GM04503 (cell line): ENCODE results near the gene NABP2.
"Not testable (repeated sequence)": the region's sequence is repeated elsewhere in the genome, so short reads cannot be mapped to it uniquely, and the experiment has no call there.

Experiments
- DNase-seq: peaks from one replicate; pipeline ENCODE4 v3.0.0-alpha.2; 2012; ENCODE audit warnings: low read depth

The NABP2 gene

DNA sequence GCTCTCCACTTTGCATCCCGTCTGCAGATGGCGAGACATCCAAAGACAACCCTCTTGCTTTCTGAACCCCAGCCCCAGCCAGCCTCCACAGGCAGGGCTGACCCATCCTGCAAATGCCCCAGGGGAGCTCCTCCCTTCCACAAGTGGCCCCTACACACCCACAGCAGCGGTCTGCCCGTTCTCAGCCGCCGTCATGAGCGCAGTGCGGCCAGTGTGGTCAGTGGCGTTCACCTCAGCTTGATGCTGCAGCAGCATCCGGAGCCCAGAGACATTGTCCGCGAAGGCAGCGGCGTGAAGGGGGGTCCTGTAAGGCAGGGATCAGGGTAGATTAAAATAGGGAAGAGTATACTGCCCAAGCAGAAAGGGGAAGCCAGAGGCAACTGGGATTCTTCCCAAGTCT, 20.4 kb downstream of the NABP2 start:
- DNase-seq = no peak

DNA sequence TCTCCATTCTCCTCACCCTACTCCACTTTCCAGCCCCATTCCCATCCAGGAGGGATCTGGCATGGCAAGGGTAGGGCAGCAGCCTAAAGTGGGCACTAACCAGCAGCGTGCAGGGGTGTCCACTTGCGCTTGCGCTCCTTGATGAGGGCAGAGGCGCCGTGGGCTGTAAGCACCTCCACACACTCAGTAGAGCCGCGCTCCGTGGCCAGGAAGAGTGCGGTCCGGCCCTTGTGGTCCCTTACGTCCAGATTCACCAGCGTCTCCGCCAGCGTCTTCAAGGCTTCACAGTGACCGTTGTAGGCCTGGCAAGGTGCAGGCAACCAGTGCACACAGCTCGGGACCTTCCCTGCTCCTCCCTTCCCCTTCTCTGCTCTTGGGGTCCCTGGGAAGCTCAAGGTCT, 23.8 kb downstream of the NABP2 start:
- DNase-seq = no peak

DNA sequence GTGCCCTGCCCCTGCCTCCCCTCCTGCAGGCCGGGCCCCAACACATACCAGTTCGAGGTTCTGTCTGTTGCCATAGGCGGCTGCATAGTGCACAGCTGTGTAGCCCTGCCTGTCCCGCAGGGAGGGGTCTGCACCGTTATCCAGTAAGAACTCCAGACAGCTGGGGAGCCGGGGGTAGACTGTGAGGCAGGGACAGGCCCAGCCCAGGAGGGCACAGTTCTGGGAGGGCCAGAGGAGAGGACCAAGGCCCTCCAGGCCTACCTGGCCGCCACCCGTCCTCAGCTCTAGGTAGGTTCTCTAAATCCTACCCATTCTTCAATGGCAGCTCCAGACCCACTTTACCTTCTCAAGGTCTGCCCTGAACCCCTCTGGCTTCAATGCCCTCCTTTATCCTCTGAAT, 24.6 kb downstream of the NABP2 start:
- DNase-seq = no peak

DNA sequence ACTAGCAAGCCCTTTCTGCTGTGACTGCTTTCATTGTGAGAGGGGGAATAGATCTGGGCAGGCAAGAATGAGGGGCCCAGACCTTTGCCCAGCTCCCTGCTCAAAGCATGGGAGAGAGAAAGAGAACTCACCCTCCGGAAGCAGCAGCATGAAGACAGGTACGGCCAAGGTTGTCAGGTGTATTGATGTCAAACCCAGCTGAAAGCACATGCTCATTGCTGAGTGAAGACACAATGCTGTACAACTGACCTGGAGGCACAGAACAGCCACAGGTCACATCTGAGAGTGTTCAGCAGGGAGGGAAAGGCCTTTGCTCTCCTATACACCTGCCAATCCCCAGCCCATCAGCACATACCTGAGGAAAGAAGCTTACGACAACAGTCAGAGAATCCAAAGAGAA, 28.5 kb downstream of the NABP2 start:
- DNase-seq = no peak

DNA sequence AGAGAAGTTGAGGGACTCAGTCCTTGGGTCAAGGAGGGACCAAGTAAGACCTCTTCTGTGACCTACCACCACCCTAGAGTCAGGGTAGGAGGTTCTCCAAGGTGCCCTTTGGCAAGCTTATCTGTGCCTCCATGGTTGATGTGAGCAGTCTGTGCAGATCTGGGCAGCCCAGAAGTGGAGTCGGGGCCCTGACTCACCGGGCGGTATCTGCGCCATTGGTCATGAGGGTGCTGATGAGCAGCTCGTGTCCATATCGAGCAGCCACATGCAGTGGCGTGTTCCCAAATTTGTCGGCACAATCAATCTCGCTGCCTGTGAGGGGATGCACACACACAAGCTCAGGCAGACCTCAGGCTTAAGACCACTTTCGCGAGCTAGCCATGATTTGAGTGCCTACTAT, 28.9 kb downstream of the NABP2 start:
- no peak for DNase-seq

DNA sequence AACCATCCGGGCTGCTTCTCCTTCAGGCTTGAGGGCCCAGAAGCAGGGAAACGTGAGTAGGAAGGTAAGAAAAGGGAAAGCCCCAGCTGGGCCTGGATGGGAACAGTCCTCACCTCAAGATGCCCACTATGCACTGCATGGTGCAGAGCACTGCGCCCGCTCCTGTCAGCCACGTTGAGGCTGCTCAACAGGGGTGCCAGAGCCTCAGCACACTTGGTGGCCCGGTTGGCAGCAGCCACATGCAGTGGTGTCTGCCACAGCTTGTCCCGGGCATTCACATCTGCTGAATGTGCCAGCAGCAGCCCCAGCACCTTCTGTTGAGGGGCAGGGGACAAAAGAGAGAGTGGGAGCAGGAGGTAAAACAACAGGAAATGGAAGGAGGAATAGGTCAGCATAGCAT, 31.5 kb downstream of the NABP2 start:
- no peak for DNase-seq

DNA sequence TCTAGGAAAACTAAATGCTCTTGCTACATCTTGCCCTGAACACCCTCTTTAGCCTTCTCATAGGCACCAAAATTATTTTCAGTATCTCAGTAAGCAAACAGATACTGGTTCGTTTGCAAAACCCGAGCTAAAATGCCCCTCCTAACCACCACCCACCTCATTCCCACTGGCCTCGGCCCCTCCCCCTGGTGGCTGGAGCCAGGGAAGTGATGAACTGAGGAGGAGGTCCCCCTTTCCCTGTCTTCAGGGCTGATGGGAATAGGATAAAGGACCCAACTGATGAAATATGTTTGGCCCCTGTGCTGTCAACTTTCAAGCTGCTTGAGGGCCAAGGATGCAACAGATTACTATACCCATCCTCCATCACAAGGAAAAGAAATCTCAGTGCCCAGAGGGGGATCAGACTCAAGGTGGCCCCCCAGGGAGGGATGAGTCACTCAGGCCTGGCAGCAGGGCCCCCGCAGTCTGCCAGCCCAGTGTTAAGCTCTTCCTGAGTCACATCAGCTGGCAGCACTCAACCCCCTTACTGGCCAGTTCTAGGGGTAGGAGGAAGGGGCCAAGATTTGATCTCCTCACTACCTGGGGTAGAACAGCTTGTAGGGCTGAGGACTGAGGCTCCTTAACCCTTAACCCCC, 32.3 kb downstream of the NABP2 start:
- no peak for DNase-seq

DNA sequence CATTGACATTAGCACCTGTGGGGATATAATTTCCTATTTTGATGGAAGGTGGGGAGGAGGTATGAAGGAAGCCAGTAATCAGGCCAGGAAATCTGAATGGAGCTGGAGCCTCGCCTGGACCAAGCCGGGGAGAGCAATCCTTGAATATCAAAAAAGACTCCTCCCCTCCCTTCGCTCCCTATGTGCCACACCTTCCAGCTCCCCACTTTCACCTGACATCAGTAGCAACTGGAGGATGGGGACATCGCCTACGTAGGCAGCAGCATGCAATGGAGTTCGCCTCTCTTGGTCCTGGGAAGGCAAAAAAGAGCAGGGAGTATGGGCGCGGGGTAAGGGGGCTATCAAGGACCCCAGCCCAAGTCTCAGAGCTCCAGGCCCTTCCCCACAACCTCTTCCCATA, 32.9 kb downstream of the NABP2 start:
- DNase-seq = no peak

DNA sequence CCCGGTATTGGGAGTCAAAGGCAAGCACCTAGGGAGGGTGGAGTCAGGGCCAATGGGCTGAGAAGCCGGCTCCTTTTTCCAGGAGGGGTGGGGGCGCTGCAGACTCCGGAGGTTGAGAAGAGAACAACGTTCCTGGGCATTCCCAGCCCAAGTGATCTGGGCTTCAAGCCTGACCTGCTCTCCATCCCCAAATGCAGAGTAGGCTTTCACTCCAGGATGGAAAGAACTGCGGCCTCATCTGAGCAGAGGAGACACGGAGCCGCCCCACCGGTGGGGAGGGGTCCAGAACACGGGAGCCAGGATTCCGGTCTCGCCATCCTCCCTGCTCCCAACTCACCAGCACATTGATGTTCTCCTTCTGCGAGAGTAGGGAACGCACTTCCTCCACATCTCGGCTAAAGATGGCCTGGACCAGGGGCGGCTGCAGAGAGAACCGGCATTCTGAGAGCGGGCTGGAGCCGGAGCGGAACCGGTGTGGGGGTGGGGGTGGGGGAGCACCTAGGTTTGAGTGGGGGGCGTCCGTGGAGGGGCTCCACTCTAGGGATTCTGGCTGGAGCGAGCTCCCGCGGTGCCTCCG, 33.4 kb downstream of the NABP2 start:
- no peak for DNase-seq

DNA sequence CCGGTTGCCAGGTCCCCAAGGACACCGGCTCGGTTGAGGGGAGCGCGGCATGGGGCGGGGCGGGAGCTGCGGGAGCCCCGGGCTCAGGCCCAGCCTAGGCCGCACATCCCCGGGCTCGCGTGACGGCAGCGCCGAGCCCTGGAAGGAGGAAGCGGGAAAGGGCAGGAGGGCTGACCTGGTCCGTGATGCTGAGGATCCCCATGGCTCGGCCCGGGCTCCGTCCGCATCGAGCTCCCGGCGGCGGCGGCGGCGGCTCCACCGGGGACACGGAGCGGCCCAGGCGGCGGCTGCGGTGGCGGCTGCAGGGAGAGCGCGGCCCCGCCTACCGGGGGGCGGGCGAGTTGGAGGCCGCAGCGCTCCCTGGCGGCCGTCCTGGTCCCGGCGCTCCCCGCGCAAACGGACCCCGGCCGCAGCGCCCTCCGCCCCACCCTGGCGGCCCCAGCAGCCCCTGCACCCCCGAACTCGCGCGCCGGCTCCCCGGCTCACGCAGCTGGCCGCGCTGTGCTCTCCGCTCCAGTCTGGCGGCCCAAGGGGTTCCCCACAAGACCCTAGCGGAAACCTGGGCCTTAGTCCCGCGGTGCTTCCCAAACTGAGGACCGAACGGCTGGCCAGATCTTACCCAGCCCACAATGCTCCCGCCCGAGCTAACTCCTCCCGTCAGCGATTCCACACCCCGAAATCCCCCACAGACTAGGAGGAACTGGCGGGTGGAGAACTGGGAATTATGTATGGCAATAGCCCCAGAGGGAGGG, 34.1 kb downstream of the NABP2 start, which contains the start of gene ANKRD52:
ANKRD52 (minus strand) TSS at position 317 of the 752 bp plus-strand sequence; CDS start at position 202, 115 bp downstream.
- DNase-seq = peak; percentile 56

DNA sequence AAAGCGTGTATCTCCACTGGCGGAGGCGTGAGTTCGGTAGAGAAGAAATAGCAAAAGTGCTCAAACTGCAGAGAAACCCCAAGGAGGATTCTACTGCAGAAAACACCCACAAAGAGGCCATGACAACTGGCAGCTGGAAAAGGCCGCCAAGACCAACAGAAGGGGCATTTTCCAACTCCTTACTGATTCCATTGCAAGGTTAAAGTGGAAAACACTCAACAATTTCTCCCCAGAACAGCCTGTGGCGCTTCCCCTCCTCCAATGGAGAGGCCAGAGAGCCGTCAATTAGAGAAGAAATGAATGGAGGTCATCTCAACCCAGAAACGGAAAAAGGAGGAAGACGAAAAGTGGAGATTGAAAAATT, 34.7 kb downstream of the NABP2 start:
- DNase-seq = no peak

DNA sequence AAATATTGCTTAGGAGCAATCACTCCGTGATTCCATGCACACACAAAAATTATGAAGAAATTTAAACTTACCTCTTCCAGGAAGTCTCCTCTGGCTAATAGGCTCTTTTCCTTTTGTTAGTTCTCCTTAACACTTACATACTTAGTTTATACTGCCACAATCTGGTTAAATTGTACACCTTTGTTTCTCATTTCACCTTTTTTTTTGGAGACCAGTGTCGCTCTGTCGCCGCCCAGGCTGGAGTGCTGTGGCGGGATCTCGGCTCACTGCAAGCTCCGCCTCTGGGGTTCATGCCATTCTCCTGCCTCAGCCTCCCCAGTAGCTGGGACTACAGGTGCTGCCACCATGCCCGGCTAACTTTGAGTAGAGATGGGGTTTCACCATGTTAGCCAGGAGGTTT, 36.2 kb downstream of the NABP2 start:
- DNase-seq = no peak

DNA sequence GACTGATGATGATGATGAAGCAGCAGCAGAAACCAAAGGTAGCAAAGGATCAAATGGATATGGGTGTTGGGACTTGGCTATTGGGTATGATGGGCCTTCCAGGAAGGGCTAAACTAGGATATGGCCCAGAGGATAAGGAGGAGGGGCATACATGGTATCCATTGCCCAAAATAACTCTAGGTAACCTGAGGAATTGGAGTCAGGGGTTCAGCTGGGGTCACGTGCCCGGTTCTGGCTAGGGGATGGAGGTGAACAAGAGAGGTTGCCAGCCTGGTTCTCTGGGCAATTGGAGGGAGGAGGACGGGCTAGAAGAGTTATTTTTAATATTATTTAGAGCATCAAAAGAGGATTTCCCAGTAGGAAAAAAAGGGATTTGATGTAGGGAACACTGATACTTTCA, 36.8 kb downstream of the NABP2 start:
- no peak for DNase-seq

DNA sequence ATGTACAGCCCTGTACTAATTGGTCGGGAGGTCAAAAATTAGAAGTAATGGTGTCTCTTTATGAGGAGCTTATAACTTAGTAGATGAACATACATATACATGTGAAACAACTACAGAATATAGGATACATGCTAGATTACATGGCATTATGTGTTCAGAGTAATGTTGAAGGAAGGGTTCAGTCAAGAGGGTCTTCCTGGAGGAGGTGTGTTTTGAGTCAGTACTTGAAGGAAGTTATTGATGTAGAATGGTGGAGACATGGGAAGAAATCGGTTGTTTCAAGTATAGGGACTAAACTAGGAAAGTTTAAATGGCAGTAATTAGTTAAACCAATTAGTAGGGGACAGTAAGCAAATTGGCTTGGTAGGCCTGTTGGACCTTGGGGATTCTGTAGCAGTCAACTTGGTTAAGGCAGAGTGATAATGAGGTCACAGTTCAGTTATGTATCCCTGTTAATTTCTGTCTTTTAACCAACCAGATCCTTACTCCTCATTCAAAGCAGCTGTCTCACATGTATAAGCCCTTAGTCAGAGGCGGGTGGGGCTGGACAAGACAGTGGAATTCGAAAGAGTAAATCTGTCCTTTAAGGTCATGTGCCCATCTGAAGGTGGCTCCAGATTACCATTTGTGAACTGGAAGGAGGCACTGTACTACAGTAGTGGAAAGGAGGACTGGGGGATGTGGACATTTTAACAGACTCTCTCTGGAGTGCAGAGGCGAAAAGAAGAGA, 37.5 kb downstream of the NABP2 start:
- peak; percentile 86 for DNase-seq

DNA sequence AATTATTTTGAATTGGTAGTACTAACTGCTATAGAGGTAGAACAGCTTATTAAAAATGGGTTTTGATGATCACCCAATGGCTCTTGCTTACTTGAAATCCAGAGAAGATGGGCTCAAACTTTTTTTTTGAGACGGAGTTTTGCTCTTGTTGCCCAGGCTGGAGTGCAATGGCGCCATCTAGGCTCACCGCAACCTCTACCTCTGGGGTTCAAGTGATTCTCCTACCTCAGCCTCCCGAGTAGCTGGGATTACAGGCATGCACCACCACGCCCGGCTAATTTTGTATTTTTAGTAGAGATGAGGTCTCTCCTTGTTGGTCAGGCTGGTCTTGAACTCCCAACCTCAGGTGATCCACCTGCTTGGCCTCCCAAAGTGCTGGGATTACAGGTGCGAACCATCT, 38.8 kb downstream of the NABP2 start:
- DNase-seq = not testable (repeated sequence)

DNA sequence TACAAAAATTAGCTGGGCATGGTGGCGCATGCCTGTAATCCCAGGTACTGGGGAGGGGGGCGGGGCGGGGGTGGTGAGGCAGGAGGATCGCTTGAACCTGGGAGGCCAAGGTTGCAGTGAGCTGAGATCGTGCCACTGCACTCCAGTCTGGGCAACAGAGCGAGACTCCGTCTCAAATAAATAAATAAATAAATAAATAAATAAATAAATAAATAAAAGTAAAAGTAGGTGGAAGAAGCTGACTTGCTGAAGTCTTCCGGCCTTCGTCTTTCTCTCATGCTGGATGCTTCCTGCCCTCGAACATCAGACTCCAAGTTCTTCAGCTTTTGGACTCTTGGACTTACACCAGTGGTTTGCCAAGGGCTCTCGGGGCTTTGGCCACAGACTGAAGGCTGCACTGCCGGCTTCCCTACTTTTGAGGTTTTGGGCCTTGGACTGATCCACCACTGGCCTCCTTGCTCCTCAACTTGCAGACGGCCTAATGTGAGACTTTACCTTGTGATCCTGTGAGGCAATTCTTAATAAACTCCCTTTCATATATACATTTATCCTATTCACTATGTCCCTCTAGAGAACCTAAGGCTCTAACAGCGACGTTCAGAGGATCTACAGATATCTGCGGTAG, 42.0 kb downstream of the NABP2 start:
- DNase-seq = not testable (repeated sequence)

DNA sequence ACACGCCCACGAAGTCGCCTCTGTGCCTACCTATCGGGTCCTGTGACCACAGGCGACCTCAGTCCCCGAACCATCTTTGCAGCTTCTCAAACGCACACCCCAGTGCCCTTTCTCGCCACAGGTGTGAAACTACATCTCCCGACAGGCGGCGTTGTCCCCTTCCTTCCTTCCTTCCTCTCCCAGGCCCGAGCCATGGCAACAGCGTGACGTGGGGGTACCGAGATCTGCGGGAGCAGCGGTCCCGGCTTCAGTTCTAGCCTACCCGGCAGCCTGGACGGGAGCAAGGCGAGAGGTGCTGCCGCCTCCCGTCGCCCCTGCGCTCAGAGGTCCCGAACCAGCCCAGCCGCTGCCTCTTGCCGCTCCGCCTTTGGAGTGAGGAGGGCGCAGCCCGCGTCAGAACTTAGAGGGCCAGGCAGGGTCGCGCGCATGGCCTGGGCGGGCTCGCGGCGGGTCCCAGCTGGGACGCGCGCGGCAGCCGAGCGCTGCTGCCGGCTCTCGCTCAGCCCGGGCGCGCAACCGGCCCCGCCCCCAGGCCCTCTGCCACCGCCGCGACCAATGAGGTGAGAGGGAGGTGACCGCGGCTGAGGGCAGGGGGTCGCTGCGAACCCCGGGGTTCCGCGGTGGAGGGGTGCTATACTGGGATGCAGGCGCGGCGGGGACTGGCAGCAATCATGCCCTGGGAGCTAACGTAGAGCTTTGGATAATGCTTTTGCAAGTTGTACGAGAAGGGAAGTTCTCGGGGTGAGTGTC, 42.7 kb downstream of the NABP2 start, which contains the start of gene COQ10A:
COQ10A (plus strand) TSS at position 250 of the 750 bp plus-strand sequence; CDS start at position 427, 177 bp downstream.
- peak; percentile 37 for DNase-seq

DNA sequence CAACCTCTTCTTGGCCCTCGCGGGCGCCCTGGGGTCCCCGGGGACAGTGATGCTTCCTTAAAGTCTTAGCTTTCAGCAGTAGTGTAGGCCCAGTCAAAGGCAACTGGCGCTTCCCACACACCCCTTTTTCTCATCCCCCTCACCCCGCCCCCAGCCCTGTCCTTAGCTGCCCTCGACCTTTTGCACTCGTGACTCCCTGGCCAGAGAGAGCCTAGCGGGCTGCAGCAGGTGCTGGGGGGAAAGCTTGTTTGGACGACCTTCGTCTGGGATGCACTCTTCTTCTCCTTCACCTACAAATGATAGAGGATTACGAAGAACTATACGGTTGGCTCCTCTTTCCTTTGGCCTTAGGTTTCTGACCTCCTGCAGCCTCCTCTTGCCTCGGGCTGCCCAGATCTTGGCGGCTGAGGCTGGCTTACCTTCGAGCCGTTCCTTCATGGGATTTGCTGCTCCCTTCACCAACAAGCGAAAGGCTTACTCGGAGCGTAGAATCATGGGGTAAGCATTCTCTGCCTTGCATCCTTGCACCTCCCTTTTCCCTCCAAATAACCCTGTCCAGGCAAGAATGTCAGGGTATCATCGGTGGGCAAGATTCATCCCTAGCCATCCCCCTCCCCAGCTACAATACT, 43.4 kb downstream of the NABP2 start:
- DNase-seq = no peak

DNA sequence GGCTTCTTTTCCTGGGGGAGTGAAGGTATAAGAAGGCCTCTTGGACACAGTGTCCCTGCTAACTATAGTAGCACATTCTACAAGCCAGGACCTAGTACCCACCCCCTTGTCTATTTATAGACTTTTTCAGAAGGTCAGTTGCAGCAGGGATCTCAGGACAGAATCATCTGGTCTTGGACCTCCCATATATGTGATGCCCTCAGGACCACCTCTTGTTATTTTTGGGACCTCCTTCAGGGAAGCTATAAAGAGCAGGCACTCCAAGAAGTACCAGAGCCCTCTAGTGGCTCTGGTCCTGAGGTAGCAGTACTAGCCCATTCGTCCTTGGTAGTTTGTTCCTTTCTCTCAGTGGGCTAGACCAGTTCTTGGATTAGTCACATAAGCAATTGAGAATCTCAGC, 46.9 kb downstream of the NABP2 start:
- no peak for DNase-seq

DNA sequence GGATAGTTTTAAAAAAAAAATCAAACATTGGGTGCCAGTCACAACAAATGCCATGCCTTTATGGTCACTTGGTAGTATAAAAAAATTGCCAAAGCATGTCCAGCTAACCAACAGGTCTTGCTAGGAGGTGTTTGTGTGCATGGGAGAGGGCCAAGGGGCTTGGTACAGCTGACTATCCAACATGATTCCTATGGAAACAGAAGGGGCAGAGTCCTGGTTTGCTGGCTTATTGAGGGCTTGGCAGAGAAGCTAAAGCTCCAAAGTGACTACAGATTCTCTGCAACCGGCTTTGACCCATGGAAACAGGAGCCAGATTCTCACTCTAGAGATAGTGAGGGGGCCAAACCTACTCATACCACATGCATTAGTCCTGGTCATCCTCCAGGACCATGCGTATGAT, 48.3 kb downstream of the NABP2 start:
- DNase-seq = not testable (repeated sequence)

DNA sequence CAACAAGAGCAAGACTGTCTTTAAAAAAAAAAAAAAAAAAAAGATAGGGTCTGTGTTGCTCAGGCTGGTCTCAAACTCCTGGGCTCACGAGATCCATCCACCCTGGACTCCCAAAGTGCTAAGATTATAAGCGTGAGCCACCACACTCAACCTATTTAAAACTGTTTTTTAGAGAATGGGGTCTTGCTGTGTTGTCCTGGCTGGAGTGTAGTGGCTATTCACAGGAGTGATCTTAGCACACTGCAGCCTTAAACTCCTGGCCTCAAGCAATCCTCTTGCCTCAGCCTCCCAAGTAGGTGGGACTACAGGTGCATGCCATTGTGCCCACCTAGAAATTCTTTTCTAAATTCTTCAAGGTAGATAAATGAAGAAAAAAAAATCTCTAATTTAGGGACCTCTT, 50.2 kb downstream of the NABP2 start:
- no peak for DNase-seq
